A549 treated with CpdA at 1 μM for 4 hours (cell line): Measurements from ENCODE around the gene ZNF527. TPM values are rescaled to one million over a fixed set of nuclear protein-coding genes. Genes with fewer than 3 reads are reported as not detected.

ENCODE experiments used
- total RNA-seq: library from RNA; stranded (reverse); fragments of 200-300 nt; extraction: Qiagen RNA extraction; gene quantifications from 5 replicates; pipeline ENCODE4 v1.2.3, GENCODE V29; 2022; ENCODE audit warnings: low read depth

ZNF527 gene
- 3.0 to 5.0 TPM (median 3.2 TPM) in 5 replicates for total RNA-seq

GRCh38 chr19:37370880-37371661, at the start of gene ZNF527:
Gene ZNF527 (plus strand): TSS chr19:37371099. CDS start chr19:37374199, 3,100 bp downstream.

Other genes with a start within 250 kb of the ZNF527 start
- gene ZNF585A, start 198.4 kb upstream of the ZNF527 start, total RNA-seq = 5.7 to 8.2 TPM (median 5.9 TPM) in 5 replicates
- 2.8 to 3.5 TPM (median 3.3 TPM) in 5 replicates for gene ZNF585B, start 160.6 kb upstream of the ZNF527 start, total RNA-seq
- gene ZNF383, start 152.9 kb upstream of the ZNF527 start, total RNA-seq = 6.3 to 7.7 TPM (median 6.9 TPM) in 5 replicates
- 4.1 to 6.2 TPM (median 4.8 TPM) in 5 replicates for gene ZNF569, start 96.3 kb downstream of the ZNF527 start, total RNA-seq
- gene ZNF570, start 98.3 kb downstream of the ZNF527 start, total RNA-seq = 2.6 to 4.5 TPM (median 3.2 TPM) in 5 replicates
- 0.07 to 0.25 TPM (median 0.12 TPM) in 4 of 5 replicates, not detected in the other for gene ZNF793, start 135.8 kb downstream of the ZNF527 start, total RNA-seq
- 0.70 to 1.3 TPM (median 0.99 TPM) in 5 replicates for gene ZNF571, start 223.7 kb downstream of the ZNF527 start, total RNA-seq
- gene ZNF540, start 223.8 kb downstream of the ZNF527 start, total RNA-seq = 0.14 to 0.22 TPM in 2 of 5 replicates, not detected in the others